HCT116 (cell line): ENCODE results near the gene NMRAL1. TPM values are rescaled to one million over a fixed set of nuclear protein-coding genes. Genes with fewer than 3 reads are reported as not detected.

Experiments used
- ATAC-seq: fragments of 200-7000 bp; cut with Tn5 transposase; 2 replicates; pipeline ENCODE4 v1.9.1; 2020; ENCODE audit warnings: mild to moderate bottlenecking, moderate library complexity
- BruUV-seq: library from RNA; stranded (reverse); fragments of 400-500 nt; replicated peaks from 2 replicates; lab custom pipeline; 2021; lab: Mats Ljungman, UMichigan
- CTCF ChIA-PET: fragments of 300-600 bp; sonication (Branson Sonifier 250); formaldehyde crosslinking; loops from one replicate; lab custom pipeline; 2021; ENCODE audit warnings: antibody characterized with exemption; lab: Charles Lee
- POLR2A ChIA-PET: fragments of 300-600, 350-600 bp; sonication (Branson Sonifier 250); formaldehyde crosslinking; loops from one replicate; lab custom pipeline; 2021; ENCODE audit warnings: antibody characterized with exemption; lab: Charles Lee
- RAD21 ChIA-PET, 2 experiments: fragments of 300-600 bp; sonication (Branson Sonifier 250); formaldehyde crosslinking; loops; one replicate each; lab custom pipeline; 2023; ENCODE audit warnings: low total read pairs in 2 of 2; ENCODE audit not compliant: uncharacterized antibody in 2 of 2, unreplicated experiment in 2 of 2, low non-redundant PET in 1 of 2; lab: Charles Lee
- DNase-seq: peaks from one replicate; pipeline ENCODE4 v3.0.0-alpha.2; 2010; ENCODE audit warnings: low read depth, low spot score
- H2AFZ ChIP-seq: fragments of 200-600 bp; shearing (Covaris generic), sonication (generic); 2 replicates; pipeline ENCODE4 v1.6.1; 2017; ENCODE audit warnings: low read depth, mixed run types, mixed read lengths, antibody characterized with exemption, low read length; ENCODE audit not compliant: poor library complexity, severe bottlenecking
- H3K27ac ChIP-seq: 2 replicates; pipeline ENCODE4 v1.5.1; 2012; ENCODE audit warnings: low read depth, low read length
- H3K27me3 ChIP-seq: fragments of 200-600 bp; sonication (generic); 2 replicates; pipeline ENCODE4 v1.6.1; 2016; ENCODE audit warnings: mixed run types, low read length, mixed read lengths; ENCODE audit not compliant: insufficient read depth
- H3K36me3 ChIP-seq, 2 experiments: fragments of 200-500 bp in 1 of 2; fragments of 200-600 bp in 1 of 2; sonication (Bioruptor generic) in 1 of 2; sonication (generic) in 1 of 2; 2 replicates each; pipeline versions ENCODE4 v1.5.1 to v1.6.1; 2014 to 2016; ENCODE audit warnings: low read length in 2 of 2, inconsistent platforms in 1 of 2, mixed read lengths in 1 of 2, mixed run types in 1 of 2; ENCODE audit not compliant: insufficient read depth in 2 of 2, control insufficient read depth in 1 of 2
- H3K4me1 ChIP-seq, 2 experiments: fragments of 200-600 bp in 1 of 2; sonication (generic) in 1 of 2; 2 replicates each; pipeline versions ENCODE4 v1.5.1 to v1.6.1; 2012 to 2017; ENCODE audit warnings: low read length in 2 of 2, inconsistent platforms in 1 of 2, mild to moderate bottlenecking in 1 of 2, mixed read lengths in 1 of 2, mixed run types in 1 of 2, moderate library complexity in 1 of 2; ENCODE audit not compliant: insufficient read depth in 2 of 2, control insufficient read depth in 1 of 2
- H3K4me2 ChIP-seq: fragments of 200-600 bp; sonication (generic); 2 replicates; pipeline ENCODE4 v1.6.1; 2017; ENCODE audit warnings: mixed run types, low read length, mixed read lengths
- H3K4me3 ChIP-seq, 2 experiments: fragments of 200-600 bp in 1 of 2; sonication (generic) in 1 of 2; replicated peaks in 1 of 2; 2 replicates each; pipeline ENCODE4 v1.5.1; 2011 to 2016; ENCODE audit warnings: low read length in 2 of 2, control low read depth in 1 of 2, low read depth in 1 of 2, mild to moderate bottlenecking in 1 of 2, mixed read lengths in 1 of 2, mixed run types in 1 of 2
- H3K79me2 ChIP-seq: fragments of 200-600 bp; sonication (generic); 2 replicates; pipeline ENCODE4 v1.6.1; 2017; ENCODE audit warnings: mild to moderate bottlenecking, mixed run types, low read length, moderate library complexity, mixed read lengths; ENCODE audit not compliant: insufficient read depth
- H3K9ac ChIP-seq: fragments of 200-600 bp; sonication (generic); 2 replicates; pipeline ENCODE4 v1.6.1; 2016; ENCODE audit warnings: low read length, mixed read lengths
- H3K9me2 ChIP-seq: fragments of 200-600 bp; sonication (generic), shearing (Covaris generic); 2 replicates; pipeline ENCODE4 v1.6.1; 2017; ENCODE audit warnings: mixed run types, mild to moderate bottlenecking, moderate library complexity; ENCODE audit not compliant: insufficient read depth
- H3K9me3 ChIP-seq, 2 experiments: fragments of 200-500 bp in 1 of 2; fragments of 200-600 bp in 1 of 2; sonication (Bioruptor generic) in 1 of 2; sonication (generic) in 1 of 2; 2 replicates each; pipeline ENCODE4 v1.6.1; 2014 to 2017; ENCODE audit warnings: low read length in 2 of 2, mixed read lengths in 2 of 2, inconsistent platforms in 1 of 2, low read depth in 1 of 2, mild to moderate bottlenecking in 1 of 2, mixed run types in 1 of 2, moderate library complexity in 1 of 2; ENCODE audit not compliant: control insufficient read depth in 1 of 2, insufficient read depth in 1 of 2
- H4K20me1 ChIP-seq: fragments of 200-600 bp; sonication (generic), shearing (Covaris generic); 2 replicates; pipeline ENCODE4 v1.6.1; 2017; ENCODE audit warnings: mixed run types, mild to moderate bottlenecking, moderate library complexity; ENCODE audit not compliant: insufficient read depth
- CBX3 ChIP-seq: IDR thresholded peaks from 2 replicates; pipeline ENCODE4 v1.6.1; 2012; ENCODE audit warnings: low read depth
- CTCF ChIP-seq, 3 experiments: fragments of 200-600 bp in 1 of 3; sonication (generic) in 1 of 3; IDR thresholded peaks in 2 of 3; conservative IDR thresholded peaks in 1 of 3; 2 replicates each; pipeline ENCODE4 v1.5.1; 2012 to 2017; ENCODE audit warnings: low read depth in 2 of 3, low read length in 2 of 3, antibody characterized with exemption in 1 of 3, borderline replicate concordance in 1 of 3, control low read depth in 1 of 3, mild to moderate bottlenecking in 1 of 3, mixed read lengths in 1 of 3, mixed run types in 1 of 3, moderate library complexity in 1 of 3; ENCODE audit not compliant: insufficient read depth in 1 of 3
- MAX ChIP-seq: IDR thresholded peaks from 2 replicates; pipeline ENCODE4 v1.6.1; 2012
- POLR2AphosphoS5 ChIP-seq: IDR thresholded peaks from 2 replicates; pipeline ENCODE4 v1.6.1; 2011; ENCODE audit warnings: mild to moderate bottlenecking, low read depth, low read length, moderate library complexity
- SP1 ChIP-seq: IDR thresholded peaks from 2 replicates; pipeline ENCODE4 v1.6.1; 2012; ENCODE audit warnings: low read depth
- ZFX ChIP-seq: fragments of 450-650 bp; IDR thresholded peaks from 2 replicates; pipeline ENCODE4 v1.6.1; 2017
- ZNF274 ChIP-seq: fragments of 200-500 bp; sonication (Bioruptor generic); IDR thresholded peaks from 2 replicates; pipeline ENCODE4 v1.6.1; 2014; ENCODE audit warnings: mild to moderate bottlenecking, low read depth, low read length, inconsistent platforms
- intact Hi-C: fragments of 100-400 bp; cut with micrococcal nuclease; formaldehyde crosslinking; loops from 2 replicates; pipeline ENCODE4 v1.10.0; 2022
- total RNA-seq: library from RNA; stranded (reverse); gene quantifications from one replicate; pipeline ENCODE4 v1.2.1, GENCODE V29; 2021; ENCODE audit not compliant: unreplicated experiment

The NMRAL1 gene
- total RNA-seq, 1 experiment from 2014 or later = 76.7 TPM

DNA sequence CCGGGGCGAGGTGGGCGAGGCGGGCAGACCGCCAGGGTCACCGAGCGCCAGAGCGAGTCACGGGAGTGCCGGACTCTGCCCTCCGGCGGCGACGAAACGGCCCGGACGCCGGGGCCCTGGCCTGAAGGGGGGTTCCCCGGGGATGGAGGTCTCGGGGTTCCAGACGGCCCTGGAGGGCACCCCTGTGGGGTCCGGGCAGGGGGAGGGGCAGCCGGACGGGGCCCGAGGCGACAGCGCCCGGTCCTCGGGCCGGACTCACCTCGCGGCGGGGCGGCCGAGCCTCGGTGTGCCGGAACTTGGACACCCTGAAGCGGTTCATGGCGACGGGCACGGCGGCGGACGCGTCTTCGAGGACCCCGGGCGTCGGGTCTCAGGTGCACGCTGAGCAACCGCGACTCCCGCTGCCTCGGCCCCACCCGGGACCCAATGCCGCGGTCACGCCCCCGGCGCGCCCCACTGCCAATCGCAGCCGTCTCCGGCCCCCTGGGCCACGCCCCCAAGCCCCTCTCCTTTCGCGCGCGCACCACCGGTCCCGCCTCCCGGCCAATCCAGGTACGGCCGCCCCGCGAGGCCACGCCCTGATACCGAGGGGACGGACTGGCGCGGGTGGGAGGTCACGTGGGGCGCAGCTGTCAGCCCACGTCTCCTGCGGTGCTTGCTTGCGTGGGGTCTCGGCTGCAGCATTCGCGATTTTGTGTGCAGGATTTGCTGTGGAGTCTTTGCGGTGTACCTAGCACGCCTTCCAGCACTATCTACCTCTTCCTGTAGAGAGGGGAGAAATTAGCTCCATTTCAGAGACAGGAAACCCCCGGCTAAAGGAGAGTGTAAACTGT, 58.0 kb downstream of the NMRAL1 start, which contains the start of gene CORO7:
Gene CORO7, minus strand, starts transcription at position 397 of the 833 bp plus-strand sequence. Its CDS starts 78 bp downstream, at position 319.
- ChIA-PET CTCF (interaction anchor here (1.8 to 2.0 kb wide), 2 partner anchors 12 to 13 kb away, joined by 6 to 8 read pairs; no protein-coding TSS in a partner anchor), RAD21 (interaction anchor here in 1 of 2 experiments (0.8 kb wide), 1 partner anchor 15 kb away, joined by 3 read pairs; no protein-coding TSS in a partner anchor), POLR2A (no interaction called here)
- BruUV-seq = no TSS peak
- Histone ChIP-seq H4K20me1 (no peaks in the 10 kb centered on the region), H3K36me3 (no peaks in the 10 kb centered on the region), H3K9ac (peak within 1 kb of the TSS; percentile 81), H3K4me3 (peak within 1 kb of the TSS; percentile 60 to 78), H3K27me3 (no peaks in the 10 kb centered on the region), H3K9me3 (no peaks in the 10 kb centered on the region), H3K79me2 (peaks cover 16% of the 10 kb centered on the region), H3K4me2 (peak within 1 kb of the TSS; percentile 90), H3K9me2 (no peaks in the 10 kb centered on the region), H2AFZ (peak within 1 kb of the TSS; percentile 73), H3K27ac (peak within 1 kb of the TSS; percentile 74; the same call in 1 of the 2 replicates), H3K4me1 (peaks cover 10 to 14% of the 10 kb centered on the region in 2 experiments; a peak in 3 of 4 replicates)
- ATAC-seq = peak; percentile 97
- TF ChIP-seq CBX3 = no peak
- TF ChIP-seq ZFX = peak; percentile 46
- TF ChIP-seq CTCF (IDR thresholded peaks at IDR 0.05 in 2 of 3, conservative IDR thresholded peaks at IDR 0.05 in 1 of 3; ENCODE audit: borderline replicate concordance in 1 of 3, insufficient read depth in 1 of 3, low read depth in 2 of 3, low read length in 2 of 3) = no peak
- TF ChIP-seq MAX = peak; percentile 85
- TF ChIP-seq ZNF274 = no peak
- peak; percentile 72 for TF ChIP-seq SP1
- TF ChIP-seq POLR2AphosphoS5 = peak; percentile 57; the same call in 1 of the 2 replicates
- intact Hi-C loops = no loop called here
- DNase-seq = peak; percentile 69
